Body of pancreas (tissue), 4 donors: ENCODE measurements around the gene RPL35. TPM values are rescaled to one million over a fixed set of nuclear protein-coding genes. Genes with fewer than 3 reads are reported as not detected.
"Not testable (repeated sequence)": the region's sequence is repeated elsewhere in the genome, so short reads cannot be mapped to it uniquely, and the experiment has no call there.

Source experiments
- ATAC-seq: fragments of 150-250 bp; one replicate; pipeline ENCODE4 v1.9.1; 2016
- DNase-seq, 4 donors: peaks; one replicate each; pipeline ENCODE4 v3.0.0-alpha.2; 2019
- H3K27ac ChIP-seq, 4 donors: fragments of 200-600 bp; sonication (generic); 1 replicate in 3 of 4; 2 replicates in 1 of 4; pipeline versions ENCODE4 v1.5.1 to v1.6.1; 2016 to 2019; ENCODE audit warnings: mild to moderate bottlenecking in 1 of 4, mixed read lengths in 1 of 4, moderate library complexity in 1 of 4
- H3K27me3 ChIP-seq, 2 donors: fragments of 200-600 bp; sonication (generic); one replicate each; pipeline ENCODE4 v1.6.0; 2016; ENCODE audit warnings: mild to moderate bottlenecking in 1 of 2
- H3K36me3 ChIP-seq, 2 donors: fragments of 200-600 bp; sonication (generic); replicated peaks in 1 of 2; 2 replicates each; pipeline ENCODE4 v1.5.1; 2016; ENCODE audit warnings: low read depth in 2 of 2; ENCODE audit not compliant: insufficient read depth in 1 of 2
- H3K4me1 ChIP-seq: fragments of 200-600 bp; sonication (generic); one replicate; pipeline ENCODE4 v1.6.0; 2016
- H3K4me3 ChIP-seq, 2 donors: fragments of 200-600 bp; sonication (generic); 1 replicate in 1 of 2; 2 replicates in 1 of 2; pipeline ENCODE4 v1.5.1; 2016 to 2019
- H3K9me3 ChIP-seq, 3 donors: fragments of 200-600 bp; sonication (generic); 1 replicate in 2 of 3; 2 replicates in 1 of 3; pipeline ENCODE4 v1.5.1; 2016
- CTCF ChIP-seq, 7 experiments: fragments of 450-650 bp in 4 of 7; fragments of 200-600 bp in 3 of 7; sonication (generic) in 3 of 7; IDR thresholded peaks; one replicate each; pipeline ENCODE4 v1.5.1; 2016 to 2019; ENCODE audit warnings: antibody characterized with exemption in 7 of 7
- POLR2A ChIP-seq, 3 donors: fragments of 450-650 bp; IDR thresholded peaks; one replicate each; pipeline ENCODE4 v1.6.1; 2016; ENCODE audit warnings: antibody characterized with exemption in 3 of 3, mild to moderate bottlenecking in 2 of 3
- WGBS, 2 donors: methylation state at CpG; one replicate each; pipeline ENCODE4 v1.1.5; 2017; 5-methylcytosine and 5-hydroxymethylcytosine counted together
- intact Hi-C: fragments of 100-400 bp; cut with DNase I; formaldehyde crosslinking; loops from one replicate; pipeline ENCODE4 v1.15.1; 2023
- total RNA-seq, 2 donors: library from RNA; depleted of rRNA; stranded (reverse); fragments of >200 nt; gene quantifications; one replicate each; pipeline ENCODE4 v1.1.0, GENCODE V29; 2016

RPL35 gene
- total RNA-seq, 2 donors from 2014 or later: 1,031 to 1,035 TPM

- Histone ChIP-seq H3K27me3 (no peaks in the 10 kb centered on the region), H3K36me3 (peaks cover 0 to 5% of the 10 kb centered on the region in 2 donors), H3K27ac (no peak overlapping the region), H3K4me3 (no peak overlapping the region), H3K9me3 (no peaks in the 10 kb centered on the region), H3K4me1 (peaks cover 14% of the 10 kb centered on the region)
- whole genome bisulfite sequencing, 2 donors: 59 to 100% methylated on average over 1 to 13 of the region's 13 CpGs
- ATAC-seq (no peak), DNase-seq (no peak)
- TF ChIP-seq POLR2A (IDR thresholded peaks at IDR 0.05) (no peak), CTCF (IDR thresholded peaks at IDR 0.05) (no peak)
- intact Hi-C loops: loop anchor here (10.0 kb wide), 1 partner anchor 293 kb away; the partner anchor contains the start of gene SCAI
Observed at GRCh38 chr9:124852121-124852828, 9.5 kb downstream of the RPL35 start.

GRCh38 chr9:124849801-124850200 lies 12.0 kb downstream of the RPL35 start:
- no peak for ATAC-seq
- no peak for DNase-seq

GRCh38 chr9:124846969-124847368 lies 14.8 kb downstream of the RPL35 start:
- DNase-seq (no peak), ATAC-seq (no peak)
- Histone ChIP-seq H3K4me1 (no peaks in the 10 kb centered on the region), H3K27ac (no peak overlapping the region), H3K9me3 (no peaks in the 10 kb centered on the region), H3K36me3 (no peaks in the 10 kb centered on the region), H3K4me3 (no peak overlapping the region), H3K27me3 (no peaks in the 10 kb centered on the region)
- 87 to 92% methylated on average over 6 of the region's 6 CpGs for WGBS, 2 donors
- intact Hi-C loops: no loop called here
- TF ChIP-seq POLR2A (IDR thresholded peaks at IDR 0.05) (no peak), CTCF (IDR thresholded peaks at IDR 0.05) (no peak)

More at GRCh38 chr9:124849801-124850200, 12.0 kb downstream of the RPL35 start:
- H3K9me3 ChIP-seq: no peaks in the 10 kb centered on the region
- intact Hi-C loops: loop anchor here (10.0 kb wide), 1 partner anchor 295 kb away; the partner anchor contains the start of gene SCAI
- H3K36me3 ChIP-seq: no peaks in the 10 kb centered on the region
- 41 to 51% methylated on average over 6 to 10 of the region's 10 CpGs for WGBS, 2 donors
- no peak overlapping the region for H3K27ac ChIP-seq
- H3K27me3 ChIP-seq: no peaks in the 10 kb centered on the region
- no peak overlapping the region for H3K4me3 ChIP-seq
- no peak for TF ChIP-seq POLR2A (IDR thresholded peaks at IDR 0.05)
- no peak for TF ChIP-seq CTCF (IDR thresholded peaks at IDR 0.05)
- H3K4me1 ChIP-seq: peaks cover 14% of the 10 kb centered on the region

- intact Hi-C loops, H3K27ac ChIP-seq, ATAC-seq, H3K27me3 ChIP-seq, H3K4me1 ChIP-seq, H3K4me3 ChIP-seq, H3K36me3 ChIP-seq, H3K9me3 ChIP-seq, DNase-seq: not testable (repeated sequence)
- 91% methylated on average over 9 of the region's 9 CpGs for WGBS, 2 donors
Observed at GRCh38 chr9:124846467-124846866, 15.3 kb downstream of the RPL35 start.

- H3K4me1 ChIP-seq: peaks cover 15% of the 10 kb centered on the region
- DNase-seq: no peak
- WGBS, 2 donors: 75 to 80% methylated on average over 4 of the region's 4 CpGs
Observed at GRCh38 chr9:124844291-124844690, 17.5 kb downstream of the RPL35 start.

More at GRCh38 chr9:124844291-124844690, 17.5 kb downstream of the RPL35 start:
- Histone ChIP-seq H3K27ac (no peak overlapping the region), H3K4me3 (no peak overlapping the region), H3K9me3 (no peaks in the 10 kb centered on the region), H3K27me3 (no peaks in the 10 kb centered on the region), H3K36me3 (no peaks in the 10 kb centered on the region)
- intact Hi-C loops: loop anchor here (5.0 kb wide), 1 partner anchor 42 kb away; no protein-coding TSS in a partner anchor
- ATAC-seq: no peak
- TF ChIP-seq CTCF (IDR thresholded peaks at IDR 0.05): no peak
- TF ChIP-seq POLR2A (IDR thresholded peaks at IDR 0.05): no peak
